Hepatocyte (in vitro differentiated cells): ENCODE data around the gene MIS12. TPM values are rescaled to one million over a fixed set of nuclear protein-coding genes. Genes with fewer than 3 reads are reported as not detected.

Experiments used
- DNase-seq: peaks from one replicate; pipeline ENCODE4 v3.0.0-alpha.2; 2016; ENCODE audit warnings: low spot score
- H2AFZ ChIP-seq: fragments of 200-600 bp; sonication (generic); 2 replicates; pipeline ENCODE4 v1.6.0; 2016; ENCODE audit warnings: antibody characterized with exemption, mild to moderate bottlenecking
- H3K27ac ChIP-seq: fragments of 200-600 bp; sonication (generic); 2 replicates; pipeline ENCODE4 v1.5.1; 2016; ENCODE audit warnings: mild to moderate bottlenecking
- H3K27me3 ChIP-seq: fragments of 200-600 bp; sonication (generic); 2 replicates; pipeline ENCODE4 v1.6.1; 2016
- H3K36me3 ChIP-seq: fragments of 200-600 bp; sonication (generic); replicated peaks from 2 replicates; pipeline ENCODE4 v1.5.1; 2016; ENCODE audit warnings: low read depth; ENCODE audit not compliant: insufficient read depth
- H3K4me1 ChIP-seq: fragments of 200-600 bp; sonication (generic); 2 replicates; pipeline ENCODE4 v1.5.1; 2016; ENCODE audit warnings: mild to moderate bottlenecking, moderate library complexity; ENCODE audit not compliant: insufficient read depth
- H3K4me2 ChIP-seq: fragments of 200-600 bp; sonication (generic); 2 replicates; pipeline ENCODE4 v1.6.0; 2016
- H3K4me3 ChIP-seq: fragments of 200-600 bp; sonication (generic); 2 replicates; pipeline ENCODE4 v1.5.1; 2016; ENCODE audit warnings: mild to moderate bottlenecking
- H3K79me2 ChIP-seq: fragments of 200-600 bp; sonication (generic); 2 replicates; pipeline ENCODE4 v1.6.0; 2017; ENCODE audit warnings: mild to moderate bottlenecking
- H3K9me2 ChIP-seq: fragments of 200-600 bp; sonication (generic); replicated peaks from 2 replicates; pipeline ENCODE4 v1.6.0; 2017; ENCODE audit warnings: mild to moderate bottlenecking; ENCODE audit not compliant: insufficient read depth
- H3K9me3 ChIP-seq: fragments of 200-600 bp; sonication (generic); 2 replicates; pipeline ENCODE4 v1.5.1; 2016; ENCODE audit warnings: low read depth, mild to moderate bottlenecking
- H4K20me1 ChIP-seq: fragments of 200-600 bp; sonication (generic); 2 replicates; pipeline ENCODE4 v1.6.0; 2016; ENCODE audit warnings: mild to moderate bottlenecking; ENCODE audit not compliant: insufficient read depth, poor library complexity, severe bottlenecking
- EZH2 ChIP-seq: fragments of 200-600 bp; sonication (generic); IDR thresholded peaks from 2 replicates; pipeline ENCODE4 v1.6.1; 2016; ENCODE audit warnings: antibody characterized with exemption, mild to moderate bottlenecking, borderline replicate concordance
- EZH2phosphoT487 ChIP-seq: fragments of 200-600 bp; sonication (generic); IDR thresholded peaks from one replicate; pipeline ENCODE4 v1.6.1; 2018; ENCODE audit warnings: antibody characterized with exemption, mild to moderate bottlenecking, low read depth, moderate library complexity; ENCODE audit not compliant: unreplicated experiment, severe bottlenecking
- WGBS: methylation state at CpG from one replicate; pipeline ENCODE4 v1.1.6; 2016; ENCODE audit warnings: low lambda C conversion rate; ENCODE audit errors: missing lambda C conversion rate; 5-methylcytosine and 5-hydroxymethylcytosine counted together
- polyA plus RNA-seq: library from polyadenylated mRNA; unstranded; fragments of >200 nt; fragmentation: Nextera tagmentation; extraction: Ambion mirVana; gene quantifications from 2 replicates; pipeline ENCODE4 v1.2.1, GENCODE V29; 2016
- total RNA-seq: library from RNA; depleted of rRNA; stranded (reverse); fragments of >200 nt; gene quantifications from 2 replicates; pipeline ENCODE4 v1.2.3, GENCODE V29; 2014
- TF ChIP-seq, protein P1 (sequence below): fragments of 200-600 bp; sonication (generic); IDR thresholded peaks from 2 replicates; pipeline ENCODE4 v1.5.1; 2016; ENCODE audit warnings: antibody characterized with exemption, mild to moderate bottlenecking; ENCODE audit not compliant: poor library complexity

MIS12 gene
- total and polyA plus RNA-seq, 2 experiments from 2014 or later: 20.8 to 33.0 TPM

DNA sequence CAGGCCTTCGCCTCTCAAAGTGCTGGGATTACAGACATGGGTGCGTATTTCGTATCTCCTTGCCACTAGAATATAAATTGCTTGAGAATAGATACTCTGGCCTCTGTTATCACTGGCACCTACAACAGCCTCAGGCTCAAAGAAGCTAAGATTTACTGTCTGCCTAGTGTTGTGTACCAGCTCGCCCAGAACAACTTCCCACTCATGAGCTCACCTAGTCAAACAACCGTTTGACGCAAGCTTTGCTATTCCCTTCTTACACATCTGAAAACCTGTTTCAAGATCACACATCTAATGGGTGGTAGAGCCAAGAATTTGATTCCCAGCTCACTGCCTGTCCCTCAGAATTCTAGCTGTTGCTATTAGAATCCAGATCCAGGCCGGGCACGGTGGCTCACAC, 24.4 kb downstream of the MIS12 start:
- no peak for TF ChIP-seq EZH2
- no peak for TF ChIP-seq EZH2phosphoT487
- TF ChIP-seq, protein P1, sequence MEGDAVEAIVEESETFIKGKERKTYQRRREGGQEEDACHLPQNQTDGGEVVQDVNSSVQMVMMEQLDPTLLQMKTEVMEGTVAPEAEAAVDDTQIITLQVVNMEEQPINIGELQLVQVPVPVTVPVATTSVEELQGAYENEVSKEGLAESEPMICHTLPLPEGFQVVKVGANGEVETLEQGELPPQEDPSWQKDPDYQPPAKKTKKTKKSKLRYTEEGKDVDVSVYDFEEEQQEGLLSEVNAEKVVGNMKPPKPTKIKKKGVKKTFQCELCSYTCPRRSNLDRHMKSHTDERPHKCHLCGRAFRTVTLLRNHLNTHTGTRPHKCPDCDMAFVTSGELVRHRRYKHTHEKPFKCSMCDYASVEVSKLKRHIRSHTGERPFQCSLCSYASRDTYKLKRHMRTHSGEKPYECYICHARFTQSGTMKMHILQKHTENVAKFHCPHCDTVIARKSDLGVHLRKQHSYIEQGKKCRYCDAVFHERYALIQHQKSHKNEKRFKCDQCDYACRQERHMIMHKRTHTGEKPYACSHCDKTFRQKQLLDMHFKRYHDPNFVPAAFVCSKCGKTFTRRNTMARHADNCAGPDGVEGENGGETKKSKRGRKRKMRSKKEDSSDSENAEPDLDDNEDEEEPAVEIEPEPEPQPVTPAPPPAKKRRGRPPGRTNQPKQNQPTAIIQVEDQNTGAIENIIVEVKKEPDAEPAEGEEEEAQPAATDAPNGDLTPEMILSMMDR: no peak
- 91% methylated on average over 8 of the region's 8 CpGs for WGBS
- H3K4me2 ChIP-seq: no peak overlapping the region

DNA sequence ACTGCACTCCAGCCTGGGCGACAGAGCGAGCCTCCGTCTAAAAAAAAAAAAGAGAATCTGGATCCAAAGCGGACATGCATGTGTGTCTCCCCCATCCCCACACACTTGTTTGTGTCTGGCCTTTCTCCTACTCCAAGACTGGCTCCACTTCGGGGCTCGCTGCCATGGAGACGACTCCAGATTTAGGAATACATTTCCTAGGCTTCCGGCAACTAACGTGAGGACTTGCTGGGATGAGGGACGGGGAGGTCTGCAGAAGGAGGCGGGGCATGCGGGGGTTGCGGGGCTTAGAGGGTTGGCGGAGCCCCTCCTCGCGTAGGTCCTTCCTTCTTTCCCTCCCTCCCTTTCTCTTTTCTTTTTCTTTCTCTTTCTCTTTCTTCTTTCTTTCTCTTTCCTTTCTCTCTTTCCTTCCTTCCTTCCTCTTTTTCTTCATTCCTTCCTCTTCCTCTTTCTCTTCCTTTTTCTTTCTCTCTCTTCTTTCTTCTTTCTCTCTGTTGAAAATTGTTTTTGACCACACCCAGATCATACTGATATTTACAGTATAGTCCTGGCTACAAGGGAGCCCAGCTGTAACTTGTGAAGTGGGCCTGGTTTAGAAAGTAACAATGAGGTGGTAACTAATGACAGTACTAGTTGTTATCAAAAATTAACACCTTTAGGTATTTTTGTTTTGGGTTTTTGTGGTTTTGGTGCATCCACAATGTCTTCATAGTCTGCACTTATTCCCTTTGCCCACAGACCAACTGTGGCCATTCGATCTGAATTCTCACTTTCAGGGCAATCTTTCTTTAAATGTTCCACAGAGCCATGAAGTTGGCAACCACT, 25.2 kb downstream of the MIS12 start:
- Histone ChIP-seq H3K4me1 (no peaks in the 10 kb centered on the region), H2AFZ (no peak overlapping the region), H3K36me3 (no peaks in the 10 kb centered on the region), H3K27ac (no peak overlapping the region), H3K4me3 (no peak overlapping the region), H3K9me2 (no peaks in the 10 kb centered on the region), H3K79me2 (no peaks in the 10 kb centered on the region), H3K4me2 (no peak overlapping the region), H3K9me3 (no peaks in the 10 kb centered on the region), H4K20me1 (no peaks in the 10 kb centered on the region), H3K27me3 (no peaks in the 10 kb centered on the region)
- 65% methylated on average over 11 of the region's 17 CpGs for WGBS
- TF ChIP-seq, protein P1: no peak
- no peak for TF ChIP-seq EZH2phosphoT487
- no peak for TF ChIP-seq EZH2
- DNase-seq: no peak

More for the DNA sequence above, 24.4 kb downstream of the MIS12 start:
- Histone ChIP-seq H3K4me1 (no peaks in the 10 kb centered on the region), H4K20me1 (no peaks in the 10 kb centered on the region), H3K9me2 (no peaks in the 10 kb centered on the region), H3K79me2 (no peaks in the 10 kb centered on the region), H3K27ac (no peak overlapping the region), H3K36me3 (no peaks in the 10 kb centered on the region), H2AFZ (no peak overlapping the region), H3K9me3 (no peaks in the 10 kb centered on the region), H3K4me3 (no peak overlapping the region), H3K27me3 (no peaks in the 10 kb centered on the region)
- no peak for DNase-seq

DNA sequence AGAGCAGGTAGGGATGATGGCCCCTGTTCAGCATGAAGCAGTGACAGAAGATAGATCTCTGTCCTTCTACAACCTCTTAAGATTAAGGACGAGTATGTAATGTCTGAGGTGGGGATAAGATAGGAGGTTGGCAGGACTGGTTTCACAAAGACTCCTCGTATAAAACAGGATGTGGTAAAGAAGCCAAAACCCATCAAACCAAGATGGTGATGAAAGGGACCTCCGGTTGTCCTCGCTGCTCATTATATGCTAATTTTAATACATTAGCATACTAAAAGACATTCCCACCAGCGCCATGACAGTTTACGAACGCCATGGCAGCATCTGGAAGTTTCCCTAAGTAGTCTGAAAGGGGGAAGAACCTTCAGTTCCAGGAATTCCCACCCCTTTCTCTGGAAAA, 27.3 kb downstream of the MIS12 start:
- Histone ChIP-seq H3K9me3 (no peaks in the 10 kb centered on the region), H3K36me3 (no peaks in the 10 kb centered on the region), H3K27ac (no peak overlapping the region), H3K4me1 (no peaks in the 10 kb centered on the region), H4K20me1 (no peaks in the 10 kb centered on the region), H3K9me2 (no peaks in the 10 kb centered on the region), H3K4me2 (no peak overlapping the region), H2AFZ (no peak overlapping the region), H3K79me2 (no peaks in the 10 kb centered on the region), H3K4me3 (no peak overlapping the region), H3K27me3 (no peaks in the 10 kb centered on the region)
- 71% methylated on average over 7 of the region's 7 CpGs for WGBS
- TF ChIP-seq EZH2 (no peak), EZH2phosphoT487 (no peak)
- TF ChIP-seq, protein P1: no peak
- DNase-seq: no peak
